Inferior parietal cortex (tissue), 1 donor: ENCODE results near the gene TRANK1.

ENCODE experiments used
- DNase-seq: peaks from one replicate; pipeline ENCODE4 v3.0.0-alpha.2; 2016; ENCODE audit errors: extremely low spot score

TRANK1 gene

DNA sequence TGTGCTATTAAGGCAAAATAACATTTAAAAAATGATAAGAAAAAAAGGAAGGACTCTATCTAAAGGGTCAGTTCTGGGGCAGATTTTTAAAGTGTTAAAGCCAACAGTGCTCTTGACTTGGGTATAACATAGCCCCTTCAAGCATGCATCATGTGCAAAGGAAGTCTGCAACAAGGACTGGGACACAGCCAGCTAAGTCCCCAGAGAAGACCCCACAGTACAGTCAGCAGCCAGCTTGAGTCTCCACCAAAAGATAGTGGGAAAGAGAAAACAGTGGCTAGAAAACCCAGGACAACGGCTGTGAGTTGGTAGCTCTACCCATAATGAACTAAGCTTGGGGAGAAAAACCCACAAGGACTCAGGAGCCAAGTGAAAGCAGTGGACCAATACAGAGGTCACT lies 94.1 kb downstream of the TRANK1 start:
- DNase-seq, result no peak

DNA sequence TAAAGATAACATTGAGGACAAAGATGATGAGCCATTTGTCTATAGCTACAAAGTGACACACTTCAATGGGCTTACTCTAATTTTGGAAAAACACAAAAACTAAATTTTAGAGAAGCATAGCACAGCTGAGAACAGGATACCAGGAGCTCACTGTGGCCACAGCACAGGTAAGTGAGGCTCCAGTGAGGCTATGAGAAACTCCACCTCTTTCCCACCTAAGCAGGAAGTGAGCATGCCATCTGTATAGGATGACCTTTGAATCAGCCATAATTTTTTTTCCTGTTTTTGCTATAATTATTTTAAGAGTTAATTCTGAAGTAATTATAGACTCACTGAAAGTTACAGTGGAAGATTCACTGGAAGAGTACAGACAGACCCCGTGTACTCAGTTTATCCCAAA lies 98.4 kb downstream of the TRANK1 start:
- no peak for DNase-seq

GRCh38 chr3:36843065-36844051 lies 101.5 kb downstream of the TRANK1 start:
- peak; percentile 34 for DNase-seq

DNA sequence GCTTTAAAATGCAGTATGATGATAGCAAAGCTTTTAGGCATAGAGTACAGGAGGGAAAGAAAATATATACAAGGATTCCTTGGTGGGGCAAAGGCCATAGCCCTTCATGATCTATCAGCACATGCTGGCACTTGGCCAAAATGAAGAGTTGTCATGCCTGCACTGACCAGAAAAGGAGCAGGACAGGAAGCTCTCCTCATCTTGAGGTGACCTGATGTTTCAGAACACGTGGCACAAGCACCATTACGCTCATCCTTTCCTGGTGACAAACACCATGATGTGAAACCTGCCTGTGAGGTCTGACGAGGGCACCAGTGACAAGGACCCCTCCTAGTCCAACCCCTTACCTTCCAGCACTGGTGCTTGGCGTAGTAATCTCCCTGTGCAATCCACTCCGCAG lies 102.6 kb downstream of the TRANK1 start:
- DNase-seq, result no peak

DNA sequence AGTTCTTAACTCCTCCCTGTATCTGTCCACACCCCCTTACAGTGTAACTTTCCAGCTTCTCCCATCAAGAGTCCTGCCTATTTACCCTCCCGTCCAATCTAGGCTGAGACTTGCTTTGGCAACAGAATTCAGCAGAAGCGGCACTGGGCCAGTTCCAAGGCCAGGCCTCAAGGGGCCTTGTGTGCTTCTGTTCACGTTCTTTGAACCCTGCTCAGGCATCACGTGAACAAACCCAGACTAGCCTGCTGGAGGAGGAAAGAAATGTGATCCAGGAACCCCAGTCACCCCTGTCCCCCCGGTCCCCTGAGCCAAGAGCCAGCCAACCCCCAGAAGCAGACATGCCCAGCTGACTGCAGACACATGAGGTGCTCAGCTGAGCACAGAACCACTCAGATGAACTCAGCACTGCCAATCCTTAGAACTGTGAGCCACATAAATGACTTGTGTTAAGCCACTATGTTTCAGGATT lies 104.4 kb downstream of the TRANK1 start:
- DNase-seq, result no peak

- DNase-seq, result no peak
These were observed 107.8 kb downstream of the TRANK1 start for GRCh38 chr3:36837089-36837488.

GRCh38 chr3:36833160-36833814 lies 111.6 kb downstream of the TRANK1 start:
- DNase-seq, result no peak

GRCh38 chr3:36832406-36832805 lies 112.4 kb downstream of the TRANK1 start:
- peak; percentile 8 for DNase-seq

- no peak for DNase-seq
These were observed 117.7 kb downstream of the TRANK1 start for GRCh38 chr3:36827133-36827532.

- DNase-seq, result no peak
These were observed 118.6 kb downstream of the TRANK1 start for GRCh38 chr3:36826240-36826639.

- DNase-seq, result no peak
These were observed 120.4 kb downstream of the TRANK1 start for GRCh38 chr3:36824443-36824842.

GRCh38 chr3:36823806-36824205 lies 121.0 kb downstream of the TRANK1 start:
- no peak for DNase-seq

GRCh38 chr3:36820083-36820482 lies 124.8 kb downstream of the TRANK1 start:
- DNase-seq, result no peak

- no peak for DNase-seq
These were observed 126.9 kb downstream of the TRANK1 start for GRCh38 chr3:36817806-36818533.

GRCh38 chr3:36815375-36815774 lies 129.5 kb downstream of the TRANK1 start:
- no peak for DNase-seq

DNA sequence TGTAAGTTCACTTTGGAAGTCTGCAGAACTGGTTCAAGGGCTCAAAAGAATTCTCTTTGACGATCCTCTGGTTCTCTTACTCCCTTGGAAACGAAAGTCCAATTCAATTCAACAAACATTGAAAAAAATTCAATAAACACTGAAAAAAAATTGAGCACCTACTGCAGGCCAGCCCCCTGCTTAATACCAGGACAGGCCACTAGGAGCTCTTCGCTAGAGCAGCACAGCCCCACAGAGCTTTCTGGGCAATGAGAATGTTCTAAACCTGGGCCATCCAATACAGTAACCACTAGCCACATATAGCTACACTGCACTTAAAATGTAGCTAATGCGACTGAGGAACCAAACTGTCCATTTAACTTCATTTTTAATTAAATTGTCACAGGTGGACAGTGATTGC lies 130.1 kb downstream of the TRANK1 start:
- no peak for DNase-seq

- DNase-seq, result peak; percentile 47
These were observed 130.7 kb downstream of the TRANK1 start for GRCh38 chr3:36814066-36814717.

DNA sequence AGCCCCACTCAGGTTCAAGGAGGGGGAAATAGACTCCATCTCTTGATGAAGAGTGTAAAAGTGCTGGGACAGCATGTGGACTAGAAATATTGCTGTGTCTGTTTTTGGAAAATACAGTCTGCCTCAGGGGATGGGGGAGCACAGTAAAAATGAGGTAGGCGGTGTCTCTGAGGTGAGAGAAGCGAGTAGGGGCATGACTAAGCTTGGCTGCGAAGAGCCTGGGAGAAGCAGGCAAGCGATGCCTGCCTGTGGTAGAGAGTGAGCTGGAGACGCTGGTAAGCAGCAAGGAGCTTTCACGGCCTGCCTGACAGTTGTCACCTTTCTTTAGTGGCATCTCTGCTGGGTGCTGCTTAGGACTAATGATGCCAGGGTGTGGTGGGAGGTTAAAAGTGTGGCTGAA lies 131.5 kb downstream of the TRANK1 start:
- DNase-seq, result peak; percentile 39

- no peak for DNase-seq
These were observed 132.6 kb downstream of the TRANK1 start for GRCh38 chr3:36812240-36812639.

DNA sequence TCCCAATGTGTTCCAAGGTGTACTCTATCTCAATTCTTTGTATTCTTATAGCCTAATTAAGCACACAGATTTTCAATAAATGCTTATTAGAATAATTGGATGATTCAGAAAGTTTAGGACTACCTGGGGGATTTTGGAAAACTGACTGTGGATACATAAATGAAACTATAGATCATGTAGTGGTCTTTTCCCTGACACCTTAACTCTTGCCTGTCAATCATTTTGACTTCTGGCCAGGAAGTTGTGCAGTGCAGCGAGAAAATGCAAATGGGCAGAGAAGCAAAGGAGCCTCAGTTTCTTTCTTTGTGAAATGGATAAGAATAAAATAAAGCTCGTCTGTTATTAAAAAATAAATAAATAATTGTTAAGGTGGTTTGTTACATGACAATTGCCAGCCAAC lies 133.1 kb downstream of the TRANK1 start:
- DNase-seq, result no peak

- DNase-seq, result no peak
These were observed 140.4 kb downstream of the TRANK1 start for GRCh38 chr3:36804295-36805055.
